Pericardium fibroblast (primary cell): ENCODE results near the gene PICALM. TPM values are rescaled to one million over a fixed set of nuclear protein-coding genes. Genes with fewer than 3 reads are reported as not detected.

ENCODE experiments used
- total RNA-seq: library from RNA; depleted of rRNA; stranded (reverse); fragments of >200 nt; gene quantifications from 2 replicates; pipeline ENCODE4 v1.2.3, GENCODE V29; 2015

The PICALM gene, protein sequence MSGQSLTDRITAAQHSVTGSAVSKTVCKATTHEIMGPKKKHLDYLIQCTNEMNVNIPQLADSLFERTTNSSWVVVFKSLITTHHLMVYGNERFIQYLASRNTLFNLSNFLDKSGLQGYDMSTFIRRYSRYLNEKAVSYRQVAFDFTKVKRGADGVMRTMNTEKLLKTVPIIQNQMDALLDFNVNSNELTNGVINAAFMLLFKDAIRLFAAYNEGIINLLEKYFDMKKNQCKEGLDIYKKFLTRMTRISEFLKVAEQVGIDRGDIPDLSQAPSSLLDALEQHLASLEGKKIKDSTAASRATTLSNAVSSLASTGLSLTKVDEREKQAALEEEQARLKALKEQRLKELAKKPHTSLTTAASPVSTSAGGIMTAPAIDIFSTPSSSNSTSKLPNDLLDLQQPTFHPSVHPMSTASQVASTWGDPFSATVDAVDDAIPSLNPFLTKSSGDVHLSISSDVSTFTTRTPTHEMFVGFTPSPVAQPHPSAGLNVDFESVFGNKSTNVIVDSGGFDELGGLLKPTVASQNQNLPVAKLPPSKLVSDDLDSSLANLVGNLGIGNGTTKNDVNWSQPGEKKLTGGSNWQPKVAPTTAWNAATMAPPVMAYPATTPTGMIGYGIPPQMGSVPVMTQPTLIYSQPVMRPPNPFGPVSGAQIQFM
- 108 and 145 TPM in 2 replicates for total RNA-seq

DNA sequence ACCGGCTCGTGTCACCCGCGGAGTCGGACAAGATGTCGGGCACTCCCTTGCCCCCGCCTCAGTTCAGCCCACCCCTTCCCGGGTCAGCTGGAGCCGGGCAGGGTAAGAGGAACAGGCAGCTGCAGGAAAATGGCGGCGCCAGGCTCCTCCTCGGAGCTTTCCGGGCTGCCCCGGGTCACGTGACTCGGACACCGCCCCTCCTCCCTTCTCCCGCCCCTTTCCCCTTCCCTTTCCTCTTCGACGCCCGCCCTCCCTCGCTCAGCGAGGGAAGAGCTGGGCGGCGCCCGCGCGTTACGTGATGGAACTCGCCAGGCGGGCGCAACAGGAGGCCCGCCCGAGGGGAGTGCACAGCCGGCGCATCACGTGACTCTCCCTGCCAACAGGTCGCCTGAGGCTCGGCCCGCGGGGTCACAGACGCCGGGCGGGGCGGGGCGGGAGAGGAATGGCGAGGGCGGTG is at the start of gene PICALM:
TSS of gene PICALM (minus strand) at position 134 of the 457 bp plus-strand sequence. CDS start 304 bp downstream, outside the sequence.

Other genes with a start within 250 kb of the PICALM start
- gene CCDC83, start 213.7 kb downstream of the PICALM start, total RNA-seq, result not detected in 2 replicates
- 10.0 and 11.2 TPM in 2 replicates for gene EED, start 175.7 kb upstream of the PICALM start, total RNA-seq
- gene HIKESHI, start 233.2 kb upstream of the PICALM start, total RNA-seq, result 39.7 and 59.0 TPM in 2 replicates